ENCODE measurements around the gene GRB14.
"Not testable (repeated sequence)": the region's sequence is repeated elsewhere in the genome, so short reads cannot be mapped to it uniquely, and the experiment has no call there.

GRB14 gene

GRCh38 chr2:164560181-164560792 is 61.0 kb downstream of the GRB14 start:
- peak; percentile 19 for DNase-seq (ENCODE audit: low spot score)
- peak; percentile 25 for TF ChIP-seq CTCF (IDR thresholded peaks at IDR 0.05; ENCODE audit: extremely low read depth, missing control alignments)

GRCh38 chr2:164558450-164558849 is 62.8 kb downstream of the GRB14 start:
- no peak for DNase-seq (ENCODE audit: low spot score)
- TF ChIP-seq CTCF (IDR thresholded peaks at IDR 0.05; ENCODE audit: extremely low read depth, missing control alignments) = no peak

GRCh38 chr2:164554487-164554886 is 66.8 kb downstream of the GRB14 start:
- no peak for DNase-seq (ENCODE audit: low spot score)
- no peak for TF ChIP-seq CTCF (IDR thresholded peaks at IDR 0.05; ENCODE audit: extremely low read depth, missing control alignments)

- no peak for TF ChIP-seq CTCF (IDR thresholded peaks at IDR 0.05; ENCODE audit: extremely low read depth, missing control alignments)
- no peak for DNase-seq (ENCODE audit: low spot score)
These were observed 69.8 kb downstream of the GRB14 start for GRCh38 chr2:164551519-164551918.

GRCh38 chr2:164549705-164550104 is 71.6 kb downstream of the GRB14 start:
- not testable (repeated sequence) for DNase-seq (ENCODE audit: low spot score)

GRCh38 chr2:164545484-164545883 is 75.8 kb downstream of the GRB14 start:
- DNase-seq (ENCODE audit: low spot score) = no peak
- no peak for TF ChIP-seq CTCF (IDR thresholded peaks at IDR 0.05; ENCODE audit: extremely low read depth, missing control alignments)

DNA sequence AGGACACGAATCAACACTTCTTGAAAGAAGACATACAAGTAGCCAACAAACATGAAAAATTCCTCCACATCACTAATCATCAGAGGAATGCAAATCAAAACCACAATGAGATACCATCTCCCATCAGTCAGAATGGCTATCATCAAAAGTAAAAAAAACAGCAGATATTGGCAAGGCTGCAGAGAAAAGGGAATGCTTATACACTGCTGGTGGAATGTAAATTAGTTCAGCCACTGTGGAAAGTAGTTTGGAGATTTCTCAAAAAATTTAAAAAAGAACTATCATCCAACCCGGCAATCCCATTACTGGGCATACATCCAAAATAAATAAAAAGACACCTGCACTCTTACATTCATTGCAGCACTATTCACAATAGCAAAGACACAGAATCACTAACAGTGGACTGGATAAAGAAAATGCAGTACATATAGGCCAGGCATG is 78.7 kb downstream of the GRB14 start:
- TF ChIP-seq CTCF (IDR thresholded peaks at IDR 0.05; ENCODE audit: extremely low read depth, missing control alignments) = no peak
- DNase-seq (ENCODE audit: low spot score) = no peak

DNA sequence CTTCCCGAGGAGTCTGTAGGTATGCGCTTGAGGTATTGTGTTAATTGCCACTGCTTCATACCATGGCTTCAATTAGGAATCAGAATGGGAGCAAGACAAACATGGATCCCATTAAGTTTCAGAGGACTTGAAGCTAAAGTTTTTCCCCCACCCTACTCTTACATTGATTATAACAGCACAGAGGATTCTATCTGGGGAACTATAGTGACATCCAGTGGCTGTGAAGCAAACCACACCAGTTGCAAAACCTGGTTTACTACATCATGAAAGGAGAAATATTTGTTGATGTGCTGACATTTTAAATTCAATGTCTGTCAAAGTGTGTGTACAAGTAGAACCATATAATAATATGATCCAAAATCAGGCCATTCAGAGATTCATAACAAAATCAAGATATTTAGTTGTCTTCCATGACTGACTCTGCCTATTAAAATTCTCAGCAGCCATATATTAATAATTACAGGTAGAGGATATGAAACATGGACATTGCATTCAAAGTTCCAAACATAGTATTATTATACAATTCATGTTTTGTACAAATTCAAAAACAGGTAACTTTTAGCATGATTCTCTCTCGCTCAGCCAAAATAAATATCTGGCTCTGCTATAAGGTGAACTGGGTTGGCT is 82.9 kb downstream of the GRB14 start:
- DNase-seq (ENCODE audit: low spot score) = peak; percentile 33
- no peak for TF ChIP-seq CTCF (IDR thresholded peaks at IDR 0.05; ENCODE audit: extremely low read depth, missing control alignments)

Measured in GM20000 (cell line).